HG03025 (cell line): ENCODE results near the gene PPP6R2.
A peak's percentile ranks its signal among the peaks of the same experiment; 100 is the strongest.
"Not testable (repeated sequence)": the region's sequence is repeated elsewhere in the genome, so short reads cannot be mapped to it uniquely, and the experiment has no call there.

Experiments used
- ATAC-seq: cut with Tn5 transposase; IDR thresholded peaks from one replicate; pipeline ENCODE4 v1.9.1; 2021; ENCODE audit warnings: mild to moderate bottlenecking, moderate library complexity; ENCODE audit not compliant: unreplicated experiment, low FRiP score

PPP6R2 gene

DNA sequence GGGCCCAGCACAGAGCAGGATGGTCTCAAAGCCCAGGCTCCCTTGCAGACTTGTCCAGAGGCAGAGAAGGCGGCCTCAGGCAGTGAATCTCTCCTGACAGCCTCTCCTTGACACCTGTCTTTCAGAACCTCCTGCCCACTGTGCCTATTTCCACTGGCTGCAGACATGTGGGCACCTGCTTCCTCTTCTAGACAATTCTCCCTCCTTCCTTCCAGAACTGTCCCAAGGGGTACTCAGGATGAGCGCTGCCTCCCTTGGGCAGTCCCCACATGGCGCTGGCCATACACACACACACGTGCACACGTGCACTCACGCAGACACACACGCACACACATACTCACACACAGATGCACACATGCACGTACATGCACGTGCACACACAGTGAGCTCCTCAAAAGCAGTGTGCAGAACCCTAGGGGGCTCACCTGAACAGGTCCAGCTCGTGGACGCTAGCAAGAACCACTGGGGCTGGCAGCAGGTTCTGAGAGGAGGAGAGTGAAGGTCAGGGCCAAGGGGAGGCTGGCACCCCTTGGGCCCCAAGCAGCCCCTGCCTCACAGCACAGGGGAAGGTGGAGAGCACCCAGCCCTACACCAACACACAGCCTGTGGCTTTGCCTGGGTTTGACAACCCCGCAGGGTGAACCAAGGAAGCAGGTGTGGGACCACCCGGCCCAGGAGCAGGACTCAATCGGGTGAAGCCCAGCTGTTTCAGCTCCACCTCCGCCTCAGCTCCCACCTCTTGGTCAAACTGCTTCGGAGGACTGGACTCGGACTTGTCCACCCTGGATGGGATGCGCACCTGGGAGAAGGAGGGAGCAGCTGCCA lies 27.6 kb upstream of the PPP6R2 start:
- ATAC-seq = no peak

DNA sequence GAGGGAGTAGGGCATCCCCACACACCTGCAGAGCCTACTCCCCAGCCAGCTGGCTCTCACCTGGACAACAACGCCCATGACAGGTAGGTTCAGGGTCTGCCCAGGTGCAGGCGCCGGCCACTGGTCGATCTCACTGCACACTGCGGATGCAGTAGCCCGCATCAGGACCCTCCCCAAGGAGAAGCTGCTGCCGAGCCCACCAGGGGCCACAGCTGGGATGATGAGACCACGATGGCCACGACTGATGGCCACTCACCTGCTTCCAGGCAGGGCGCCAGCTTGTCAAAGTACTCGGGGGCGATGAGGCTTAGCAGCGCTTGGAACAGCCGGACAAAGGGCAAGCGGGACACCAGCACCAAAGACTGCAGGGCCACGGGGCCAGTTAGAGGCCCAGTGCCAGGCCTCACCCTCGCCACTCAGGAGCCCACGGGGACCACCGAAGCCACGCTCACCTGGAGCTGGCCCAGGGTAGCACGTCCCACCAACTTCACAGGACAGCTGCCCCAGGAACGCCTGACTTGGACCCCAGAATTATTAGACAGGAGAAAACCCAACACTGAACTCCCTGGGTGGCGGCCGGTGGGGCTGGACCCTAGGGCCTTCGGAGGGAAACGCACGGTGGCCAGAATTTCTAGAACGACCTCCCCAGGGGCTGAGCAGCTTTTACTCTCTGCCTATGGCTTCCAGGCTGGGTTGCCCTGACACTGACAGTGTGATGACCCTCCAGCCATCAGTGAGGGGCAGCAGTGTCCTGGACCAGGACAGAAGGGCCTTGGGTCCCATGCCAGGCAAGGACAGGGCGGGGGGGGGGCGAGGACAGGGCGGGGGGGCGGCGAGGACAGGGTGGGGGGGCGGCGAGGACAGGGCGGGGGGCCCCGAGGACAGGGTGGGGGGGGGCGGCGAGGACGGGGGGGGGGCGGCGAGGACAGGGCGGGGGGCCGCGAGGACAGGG lies 26.7 kb upstream of the PPP6R2 start:
- no peak for ATAC-seq

DNA sequence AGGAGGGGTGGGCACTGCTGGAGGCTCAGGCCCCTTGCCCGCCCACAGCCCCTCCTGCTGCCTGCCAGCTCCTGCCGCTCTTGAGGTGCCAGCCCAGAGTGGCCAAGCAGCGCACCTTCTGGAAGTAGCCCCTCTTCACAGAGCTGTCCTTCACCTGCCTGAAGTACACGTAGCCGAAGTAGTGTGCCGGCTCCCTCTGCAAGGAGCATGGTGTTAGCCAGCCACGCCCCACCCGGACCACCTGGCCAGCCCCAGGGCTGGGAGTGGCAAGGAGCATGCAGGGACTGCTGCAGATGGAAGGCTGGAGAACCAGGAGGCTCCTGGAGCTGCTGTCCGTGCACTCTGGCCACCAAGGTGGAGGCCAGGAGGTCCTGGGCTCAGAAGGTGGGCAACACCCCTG lies 25.9 kb upstream of the PPP6R2 start:
- ATAC-seq = no peak

DNA sequence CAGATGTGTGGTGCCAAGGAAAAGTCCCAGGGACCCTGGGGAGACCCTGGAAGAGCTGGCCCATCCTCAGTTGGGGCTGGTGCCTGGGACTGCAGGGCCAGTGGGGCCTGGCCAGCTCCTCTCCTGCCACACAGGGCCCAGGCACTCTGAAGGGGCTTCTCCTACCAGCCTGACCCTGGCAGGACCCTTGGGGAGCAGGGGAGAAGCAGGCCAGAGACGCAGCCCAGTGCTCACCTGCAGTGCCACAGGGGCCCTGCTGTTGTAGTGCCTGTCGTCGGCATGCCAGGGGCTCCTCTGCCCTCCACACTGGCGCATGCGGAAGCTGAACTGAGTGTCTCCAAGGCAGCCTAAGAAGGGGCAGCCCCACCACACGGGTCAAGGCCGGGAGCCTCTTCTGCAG lies 25.5 kb upstream of the PPP6R2 start:
- no peak for ATAC-seq

DNA sequence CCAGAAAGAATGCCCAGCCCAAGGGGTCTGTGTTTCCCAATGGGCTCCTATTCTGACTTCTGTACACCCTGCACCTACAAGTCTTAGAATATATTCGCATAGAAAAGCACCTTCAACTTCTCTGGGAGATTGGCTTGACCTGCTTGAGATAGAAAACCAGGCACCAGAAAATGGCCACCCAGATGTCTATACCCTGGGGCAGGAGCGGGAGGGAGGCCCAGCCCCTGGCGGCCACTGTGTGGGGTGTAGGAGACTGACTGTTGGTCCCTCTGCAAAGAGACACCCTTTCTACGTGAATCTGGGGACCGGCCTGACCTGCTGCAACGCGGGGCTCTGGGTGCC lies 24.8 kb upstream of the PPP6R2 start:
- ATAC-seq = no peak

DNA sequence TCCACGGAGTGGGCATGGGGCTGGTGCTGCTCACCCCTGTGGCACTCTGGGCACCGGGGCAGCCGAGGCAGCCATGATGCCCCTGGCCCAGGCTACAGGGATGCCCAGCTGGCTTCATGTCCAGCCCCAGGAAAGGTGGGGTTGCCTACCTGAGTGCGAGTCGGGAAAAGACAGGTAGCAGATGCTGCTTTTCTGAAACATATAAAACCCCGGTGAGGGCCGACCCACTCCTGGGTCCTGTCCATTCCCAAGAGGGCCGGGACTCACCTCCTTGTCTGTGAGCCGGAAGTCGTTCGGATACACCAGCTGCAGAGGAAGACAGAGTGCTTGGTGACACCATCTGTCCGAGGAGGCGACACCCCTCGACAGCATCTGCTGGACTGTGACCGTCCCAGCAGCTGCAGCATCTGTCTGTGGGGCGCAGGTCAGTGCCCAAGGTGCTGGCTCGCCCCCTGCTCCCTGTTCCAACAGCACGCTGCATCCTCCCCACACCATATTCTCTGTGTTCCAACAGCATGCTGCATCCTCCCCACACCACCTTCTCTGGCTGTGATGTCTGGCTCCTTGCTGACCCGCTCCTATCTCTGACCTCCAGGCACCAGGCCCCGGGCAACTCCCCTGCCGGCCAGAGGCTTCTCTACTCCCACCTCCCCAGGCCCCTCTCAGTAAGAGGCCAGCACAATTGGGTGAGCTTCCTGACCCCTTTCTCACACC lies 24.3 kb upstream of the PPP6R2 start:
- no peak for ATAC-seq

DNA sequence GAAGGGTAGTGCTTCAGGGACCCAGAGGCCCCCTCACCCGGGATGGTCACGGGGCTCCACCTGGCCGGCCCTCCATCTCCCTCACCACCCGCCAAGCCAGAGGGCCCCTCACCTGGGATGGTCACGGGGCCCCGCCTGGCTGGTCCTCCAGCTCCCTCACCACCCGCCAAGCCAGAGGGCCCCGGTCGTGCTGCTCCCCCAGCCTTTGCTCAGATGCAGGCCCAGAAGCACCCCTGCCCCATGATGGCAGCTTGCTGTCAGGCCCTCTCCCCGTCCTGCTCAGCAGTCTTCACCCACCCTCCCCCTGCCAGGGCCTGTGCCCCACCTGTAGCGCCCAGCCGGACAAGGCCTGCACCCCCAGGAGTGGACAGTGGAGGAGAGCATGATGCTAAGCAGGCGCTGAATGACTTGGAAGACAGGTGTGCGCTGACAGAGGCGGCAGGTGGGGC lies 23.6 kb upstream of the PPP6R2 start:
- no peak for ATAC-seq

DNA sequence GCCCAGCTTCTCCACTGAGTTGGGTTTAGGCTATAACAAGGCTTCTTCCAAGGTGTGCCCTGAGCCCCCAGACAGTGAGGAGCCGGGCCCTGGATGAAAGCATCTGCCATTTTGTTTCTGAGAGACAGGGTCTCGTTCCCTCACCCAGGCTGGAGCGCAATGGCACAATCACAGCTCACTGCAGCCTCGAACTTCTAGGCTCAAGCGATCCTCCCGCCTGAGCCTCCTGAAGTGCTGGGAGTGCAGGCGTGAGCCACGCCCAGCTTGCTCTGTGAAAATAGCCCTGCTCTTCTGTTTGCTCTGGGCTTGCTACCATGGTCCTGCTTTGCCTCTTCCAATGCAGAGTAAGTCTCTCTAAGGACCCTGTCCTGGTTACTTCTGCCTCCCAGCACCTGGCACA lies 23.0 kb upstream of the PPP6R2 start:
- ATAC-seq = no peak

- no peak for ATAC-seq
Observed at GRCh38 chr22:50320671-50321325, 22.3 kb upstream of the PPP6R2 start.

GRCh38 chr22:50322382-50323104 lies 20.6 kb upstream of the PPP6R2 start:
- ATAC-seq = not testable (repeated sequence)

GRCh38 chr22:50323900-50324299 lies 19.2 kb upstream of the PPP6R2 start:
- ATAC-seq = no peak

- no peak for ATAC-seq
Observed at GRCh38 chr22:50325444-50326224, 17.5 kb upstream of the PPP6R2 start.

GRCh38 chr22:50326225-50326955 lies 16.7 kb upstream of the PPP6R2 start:
- no peak for ATAC-seq

DNA sequence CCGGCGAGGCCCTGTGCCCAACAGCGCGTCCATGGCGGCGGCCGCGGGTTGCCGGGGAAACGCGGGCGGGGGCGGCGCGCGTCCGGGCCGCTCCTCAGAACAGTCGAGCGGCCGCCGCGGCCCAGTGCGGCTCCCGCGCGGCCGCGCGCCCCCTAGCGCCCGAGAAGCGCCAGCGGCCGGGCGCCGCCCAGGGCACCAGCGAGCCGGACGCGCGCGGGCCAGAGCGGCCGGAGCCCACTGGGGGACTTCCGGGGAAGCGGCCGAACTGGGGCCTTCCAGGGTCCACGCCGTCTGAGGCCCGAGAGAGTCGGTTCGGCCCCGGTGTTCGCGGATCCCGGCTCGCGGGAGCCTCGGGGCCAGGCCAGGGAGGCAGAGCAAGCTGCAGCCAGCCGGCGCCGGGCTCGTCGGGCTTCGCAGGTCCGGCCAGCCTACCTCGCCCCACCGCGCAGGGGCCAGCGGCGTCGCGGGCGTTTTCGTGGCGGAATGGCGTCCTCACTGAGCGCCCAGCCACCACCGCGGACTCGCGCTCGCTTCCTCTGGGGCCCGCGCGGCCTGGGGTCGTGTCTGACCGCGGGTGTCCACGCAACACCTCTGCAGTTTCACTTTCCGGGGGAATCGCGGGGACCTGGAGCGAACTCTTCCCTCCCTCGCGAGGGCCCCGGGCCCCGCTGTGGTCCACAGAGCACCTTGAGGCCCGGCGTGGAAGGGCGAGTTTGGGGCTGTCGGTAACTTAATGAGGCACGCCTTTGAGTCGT lies 16.0 kb upstream of the PPP6R2 start, which contains the start of gene DENND6B:
Gene DENND6B, minus strand, starts transcription at position 57 of the 755 bp plus-strand sequence. Its CDS starts 24 bp downstream, at position 33.
- ATAC-seq = peak; percentile 72

GRCh38 chr22:50327711-50328019 lies 15.5 kb upstream of the PPP6R2 start:
- no peak for ATAC-seq

DNA sequence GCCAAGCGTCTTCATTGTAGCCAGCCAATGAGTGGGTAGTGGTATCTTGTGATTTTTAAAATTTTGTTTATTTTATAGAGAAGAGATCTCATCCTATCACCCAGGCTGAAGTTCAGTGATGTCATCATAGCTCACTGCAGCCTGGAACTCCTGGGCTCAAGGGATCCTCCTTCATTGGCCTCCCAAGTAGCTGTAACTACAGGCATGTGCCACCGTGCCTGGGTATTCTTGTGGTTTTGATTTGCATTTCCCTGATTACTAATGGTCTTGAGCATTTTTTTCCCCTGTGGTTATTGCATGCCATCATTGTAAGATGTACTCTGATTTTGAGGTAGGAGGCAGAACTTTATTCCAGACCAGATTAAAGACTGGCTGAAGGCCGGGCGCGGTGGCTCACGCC lies 13.9 kb upstream of the PPP6R2 start:
- ATAC-seq = no peak

DNA sequence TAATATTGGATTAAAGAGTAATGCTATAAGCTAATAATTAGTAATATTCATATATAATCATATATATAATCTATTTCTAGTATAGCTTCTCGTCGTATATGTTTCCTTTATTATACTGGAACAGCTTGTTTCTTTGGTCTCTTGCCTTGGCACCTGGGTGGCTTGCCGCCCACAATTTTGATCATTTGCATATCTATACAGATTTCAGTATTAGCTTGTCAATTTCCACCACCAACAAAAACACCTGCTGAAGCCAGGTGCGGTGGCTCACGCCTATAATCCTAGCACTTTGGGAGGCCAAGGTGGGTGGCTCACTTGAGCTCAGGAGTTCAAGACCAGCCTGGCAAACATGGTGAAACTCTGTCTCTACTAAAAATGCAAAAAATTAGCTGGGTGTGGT lies 8.7 kb upstream of the PPP6R2 start:
- not testable (repeated sequence) for ATAC-seq
